Peyer's patch (tissue), 4 donors: ENCODE measurements around the gene HTRA3.

Experiments used
- POLR2A ChIP-seq, 2 donors: fragments of 450-650 bp; IDR thresholded peaks; one replicate each; pipeline ENCODE4 v1.5.1; 2017; ENCODE audit warnings: antibody characterized with exemption in 2 of 2, mild to moderate bottlenecking in 2 of 2, moderate library complexity in 2 of 2
- TF ChIP-seq, protein P1 (sequence below), 6 experiments: fragments of 450-650 bp in 4 of 6; fragments of 200-600 bp in 2 of 6; sonication (generic) in 1 of 6; IDR thresholded peaks; one replicate each; pipeline ENCODE4 v1.5.1; 2017 to 2019; ENCODE audit warnings: antibody characterized with exemption in 6 of 6, mild to moderate bottlenecking in 3 of 6, moderate library complexity in 1 of 6

DNA sequence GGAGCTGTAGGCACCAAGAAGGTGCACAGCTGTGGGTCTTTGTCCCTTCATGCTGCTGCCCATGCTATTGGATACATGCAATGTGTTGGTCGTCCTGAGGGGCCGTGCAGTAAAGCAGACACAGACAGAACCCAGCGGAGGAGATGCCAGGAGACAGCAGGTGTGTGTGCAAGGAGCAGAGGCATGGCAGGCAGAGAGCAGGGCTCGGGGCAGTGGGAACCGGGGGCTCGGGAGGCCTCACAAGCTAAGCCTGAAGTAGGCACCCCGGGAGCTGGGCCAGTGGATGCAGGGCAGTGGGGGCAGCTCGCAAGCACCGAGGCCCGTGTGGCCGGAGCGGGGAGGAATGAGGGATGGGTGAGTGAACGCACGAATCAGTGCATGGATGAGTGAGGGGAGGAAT, 13.2 kb downstream of the HTRA3 start:
- TF ChIP-seq POLR2A (IDR thresholded peaks at IDR 0.05), result no peak
- TF ChIP-seq, protein P1, sequence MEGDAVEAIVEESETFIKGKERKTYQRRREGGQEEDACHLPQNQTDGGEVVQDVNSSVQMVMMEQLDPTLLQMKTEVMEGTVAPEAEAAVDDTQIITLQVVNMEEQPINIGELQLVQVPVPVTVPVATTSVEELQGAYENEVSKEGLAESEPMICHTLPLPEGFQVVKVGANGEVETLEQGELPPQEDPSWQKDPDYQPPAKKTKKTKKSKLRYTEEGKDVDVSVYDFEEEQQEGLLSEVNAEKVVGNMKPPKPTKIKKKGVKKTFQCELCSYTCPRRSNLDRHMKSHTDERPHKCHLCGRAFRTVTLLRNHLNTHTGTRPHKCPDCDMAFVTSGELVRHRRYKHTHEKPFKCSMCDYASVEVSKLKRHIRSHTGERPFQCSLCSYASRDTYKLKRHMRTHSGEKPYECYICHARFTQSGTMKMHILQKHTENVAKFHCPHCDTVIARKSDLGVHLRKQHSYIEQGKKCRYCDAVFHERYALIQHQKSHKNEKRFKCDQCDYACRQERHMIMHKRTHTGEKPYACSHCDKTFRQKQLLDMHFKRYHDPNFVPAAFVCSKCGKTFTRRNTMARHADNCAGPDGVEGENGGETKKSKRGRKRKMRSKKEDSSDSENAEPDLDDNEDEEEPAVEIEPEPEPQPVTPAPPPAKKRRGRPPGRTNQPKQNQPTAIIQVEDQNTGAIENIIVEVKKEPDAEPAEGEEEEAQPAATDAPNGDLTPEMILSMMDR (IDR thresholded peaks at IDR 0.05), result no peak
